ENCODE results near the gene EIF3J.
"Not testable (repeated sequence)": the region's sequence is repeated elsewhere in the genome, so short reads cannot be mapped to it uniquely, and the experiment has no call there.

- TF ChIP-seq EZH2 (IDR thresholded peaks at IDR 0.05; ENCODE audit: insufficient read depth, poor library complexity, severe bottlenecking); EZH2phosphoT487 (IDR thresholded peaks at IDR 0.05; ENCODE audit: insufficient read depth, low read depth): not testable (repeated sequence)
Measured at GRCh38 chr15:44532275-44532674, 4.7 kb upstream of the EIF3J start.

All from GM23248 (cell line).